Neural cell (in vitro differentiated cells): ENCODE data around the gene PEX11B. TPM values are rescaled to one million over a fixed set of nuclear protein-coding genes. Genes with fewer than 3 reads are reported as not detected.

Experiments
- H2AFZ ChIP-seq: fragments of 200-600, 300-800 bp; sonication (generic), shearing (Covaris generic); 2 replicates; pipeline ENCODE4 v1.6.0; 2014; ENCODE audit warnings: low read depth, mild to moderate bottlenecking, antibody characterized with exemption, low read length, moderate library complexity
- H3F3A ChIP-seq: fragments of 200-600 bp; shearing (Covaris generic); 2 replicates; pipeline ENCODE4 v1.6.1; 2016; ENCODE audit warnings: mild to moderate bottlenecking, moderate library complexity, mixed read lengths, antibody characterized with exemption, low read length; ENCODE audit not compliant: insufficient read depth, poor library complexity, severe bottlenecking
- H3K27ac ChIP-seq: fragments of 200-600, 300-800 bp; sonication (generic), shearing (Covaris generic); 2 replicates; pipeline ENCODE4 v1.5.1; 2014; ENCODE audit warnings: mild to moderate bottlenecking, low read length, moderate library complexity
- H3K27me3 ChIP-seq: fragments of 300-800, 200-600 bp; sonication (generic), shearing (Covaris generic); 2 replicates; pipeline ENCODE4 v1.6.0; 2014; ENCODE audit warnings: mild to moderate bottlenecking, low read depth, low read length, moderate library complexity; ENCODE audit not compliant: insufficient read depth
- H3K36me3 ChIP-seq: fragments of 300-800, 200-600 bp; sonication (generic), shearing (Covaris generic); 2 replicates; pipeline ENCODE4 v1.5.1; 2014; ENCODE audit warnings: mild to moderate bottlenecking, antibody characterized with exemption, low read length, moderate library complexity; ENCODE audit not compliant: insufficient read depth
- H3K4me2 ChIP-seq: fragments of 300-800, 200-600 bp; sonication (generic), shearing (Covaris generic); 2 replicates; pipeline ENCODE4 v1.6.0; 2014; ENCODE audit warnings: mild to moderate bottlenecking, low read length
- H3K4me3 ChIP-seq: fragments of 300-800, 200-600 bp; sonication (generic), shearing (Covaris generic); 2 replicates; pipeline ENCODE4 v1.5.1; 2014; ENCODE audit warnings: mild to moderate bottlenecking, low read length, moderate library complexity
- H3K79me2 ChIP-seq: fragments of 200-600 bp; shearing (Covaris generic); replicated peaks from 2 replicates; pipeline ENCODE4 v1.6.0; 2014; ENCODE audit warnings: mild to moderate bottlenecking, low read length, moderate library complexity; ENCODE audit not compliant: insufficient read depth
- H3K9ac ChIP-seq: fragments of 300-800, 200-600 bp; sonication (generic), shearing (Covaris generic); 2 replicates; pipeline ENCODE4 v1.6.1; 2016; ENCODE audit warnings: mild to moderate bottlenecking, low read length, mixed read lengths
- H3K9me2 ChIP-seq: fragments of 200-600 bp; shearing (Covaris generic); 2 replicates; pipeline ENCODE4 v1.6.1; 2016; ENCODE audit warnings: mild to moderate bottlenecking, low read length, mixed read lengths; ENCODE audit not compliant: insufficient read depth
- H3K9me3 ChIP-seq: fragments of 200-600, 300-800 bp; sonication (generic), shearing (Covaris generic); 2 replicates; pipeline ENCODE4 v1.6.1; 2016; ENCODE audit warnings: mild to moderate bottlenecking, mixed run types, low read length, moderate library complexity, mixed read lengths
- H4K20me1 ChIP-seq: fragments of 200-600 bp; shearing (Covaris generic); 2 replicates; pipeline ENCODE4 v1.6.1; 2016; ENCODE audit warnings: mild to moderate bottlenecking, mixed run types; ENCODE audit not compliant: insufficient read depth
- CTCF ChIP-seq: fragments of 450-650 bp; IDR thresholded peaks from 2 replicates; pipeline ENCODE4 v1.5.1; 2014; ENCODE audit warnings: antibody characterized with exemption, mild to moderate bottlenecking, moderate library complexity; ENCODE audit not compliant: poor library complexity, severe bottlenecking
- EP300 ChIP-seq: fragments of 450-650 bp; conservative IDR thresholded peaks from 2 replicates; pipeline ENCODE4 v1.6.1; 2014; ENCODE audit warnings: antibody characterized with exemption, mild to moderate bottlenecking, moderate library complexity; ENCODE audit not compliant: poor library complexity, severe bottlenecking
- EZH2 ChIP-seq: fragments of 200-600, 300-800 bp; shearing (Covaris generic), sonication (generic); IDR thresholded peaks from 2 replicates; pipeline ENCODE4 v1.6.1; 2014; ENCODE audit warnings: antibody characterized with exemption, low read length, borderline replicate concordance, mild to moderate bottlenecking; ENCODE audit not compliant: insufficient read depth, poor library complexity, severe bottlenecking
- MXI1 ChIP-seq: fragments of 450-650 bp; conservative IDR thresholded peaks from 2 replicates; pipeline ENCODE4 v1.6.1; 2014; ENCODE audit warnings: antibody characterized with exemption, mild to moderate bottlenecking; ENCODE audit not compliant: poor library complexity, severe bottlenecking
- POLR2AphosphoS5 ChIP-seq: IDR thresholded peaks from 2 replicates; pipeline ENCODE4 v1.6.1; 2012
- RAD21 ChIP-seq: fragments of 450-650 bp; conservative IDR thresholded peaks from 2 replicates; pipeline ENCODE4 v1.6.1; 2014; ENCODE audit warnings: antibody characterized with exemption, mild to moderate bottlenecking, moderate library complexity
- REST ChIP-seq: IDR thresholded peaks from 2 replicates; pipeline ENCODE4 v1.6.1; 2012; ENCODE audit warnings: borderline replicate concordance
- SMC3 ChIP-seq: fragments of 450-650 bp; conservative IDR thresholded peaks from 2 replicates; pipeline ENCODE4 v1.6.1; 2014; ENCODE audit warnings: antibody characterized with exemption, mild to moderate bottlenecking, moderate library complexity; ENCODE audit not compliant: poor library complexity
- TAF1 ChIP-seq: IDR thresholded peaks from 2 replicates; pipeline ENCODE4 v1.6.1; 2012; ENCODE audit warnings: low read depth
- polyA plus RNA-seq: library from polyadenylated mRNA; depleted of rRNA; stranded (reverse); fragments of >200 nt; gene quantifications from 2 replicates; pipeline ENCODE4 v1.2.3, GENCODE V29; 2014

The PEX11B gene
- polyA plus RNA-seq, 1 donor from 2014 or later, result 52.4 TPM

- Histone ChIP-seq H3K27ac (peak overlapping the region; percentile 82), H3K36me3 (no peaks in the 10 kb centered on the region), H3K9me3 (no peaks in the 10 kb centered on the region), H3K4me2 (peak overlapping the region; percentile 68), H3K79me2 (peaks cover 45% of the 10 kb centered on the region), H3K9ac (peak overlapping the region; percentile 86), H2AFZ (no peak overlapping the region), H4K20me1 (no peaks in the 10 kb centered on the region), H3K27me3 (peaks cover 13% of the 10 kb centered on the region), H3F3A (no peaks in the 10 kb centered on the region), H3K4me3 (peak overlapping the region; percentile 77), H3K9me2 (no peaks in the 10 kb centered on the region)
- no peak for TF ChIP-seq EP300
- TF ChIP-seq RAD21, result no peak
- no peak for TF ChIP-seq CTCF
- no peak for TF ChIP-seq REST
- no peak for TF ChIP-seq POLR2AphosphoS5
- no peak for TF ChIP-seq MXI1
- TF ChIP-seq EZH2, result no peak
- no peak for TF ChIP-seq SMC3
- TF ChIP-seq TAF1, result no peak
These were observed 37.8 kb upstream of the PEX11B start for GRCh38 chr1:145956361-145956760.

GRCh38 chr1:145955436-145955835 lies 36.9 kb upstream of the PEX11B start:
- Histone ChIP-seq H3K4me2 (peak overlapping the region; percentile 68), H3K27ac (no peak overlapping the region), H3K79me2 (peaks cover 45% of the 10 kb centered on the region), H4K20me1 (no peaks in the 10 kb centered on the region), H3F3A (no peaks in the 10 kb centered on the region), H3K36me3 (no peaks in the 10 kb centered on the region), H3K27me3 (peaks cover 4% of the 10 kb centered on the region), H3K9me3 (no peaks in the 10 kb centered on the region), H2AFZ (no peak overlapping the region), H3K4me3 (peak overlapping the region; percentile 77), H3K9ac (peak overlapping the region; percentile 86), H3K9me2 (no peaks in the 10 kb centered on the region)
- TF ChIP-seq EP300, result no peak

- Histone ChIP-seq H3K27me3 (no peaks in the 10 kb centered on the region), H3K9me2 (no peaks in the 10 kb centered on the region), H3K79me2 (peaks cover 45% of the 10 kb centered on the region), H3K9ac (no peak overlapping the region), H2AFZ (no peak overlapping the region), H4K20me1 (no peaks in the 10 kb centered on the region), H3K9me3 (no peaks in the 10 kb centered on the region), H3K4me3 (peak overlapping the region; percentile 77), H3K4me2 (no peak overlapping the region), H3K36me3 (no peaks in the 10 kb centered on the region), H3F3A (no peaks in the 10 kb centered on the region), H3K27ac (no peak overlapping the region)
- no peak for TF ChIP-seq POLR2AphosphoS5
- no peak for TF ChIP-seq EP300
- no peak for TF ChIP-seq MXI1
- TF ChIP-seq REST, result no peak
- TF ChIP-seq EZH2, result no peak
- TF ChIP-seq RAD21, result no peak
- no peak for TF ChIP-seq SMC3
- no peak for TF ChIP-seq TAF1
- no peak for TF ChIP-seq CTCF
These were observed 35.3 kb upstream of the PEX11B start for GRCh38 chr1:145953861-145954260.
